Prostate gland (tissue), 2 donors: ENCODE measurements around the gene STYK1. TPM values are rescaled to one million over a fixed set of nuclear protein-coding genes. Genes with fewer than 3 reads are reported as not detected.
"Not testable (repeated sequence)": the region's sequence is repeated elsewhere in the genome, so short reads cannot be mapped to it uniquely, and the experiment has no call there.

ENCODE experiments used
- DNase-seq: peaks from one replicate; pipeline ENCODE4 v3.0.0-alpha.2; 2019; ENCODE audit warnings: low spot score
- H3K27ac ChIP-seq, 2 donors: fragments of 200-600 bp; sonication (generic); 2 replicates each; pipeline ENCODE4 v1.5.1; 2017 to 2019
- H3K27me3 ChIP-seq: fragments of 200-600 bp; sonication (generic); replicated peaks from 2 replicates; pipeline ENCODE4 v1.5.1; 2019; ENCODE audit not compliant: insufficient read depth
- H3K36me3 ChIP-seq, 2 donors: fragments of 200-600 bp; sonication (generic); 1 replicate in 1 of 2; 2 replicates in 1 of 2; pipeline versions ENCODE4 v1.5.1 to v1.8.1; 2017 to 2019
- H3K4me1 ChIP-seq: fragments of 200-600 bp; sonication (generic); replicated peaks from 2 replicates; pipeline ENCODE4 v1.5.1; 2019
- H3K4me3 ChIP-seq, 2 donors: fragments of 200-600 bp; sonication (generic); 2 replicates each; pipeline ENCODE4 v1.5.1; 2017 to 2019
- H3K9me3 ChIP-seq: fragments of 200-600 bp; sonication (generic); 2 replicates; pipeline ENCODE4 v1.5.1; 2017
- CTCF ChIP-seq, 4 experiments: fragments of 200-600 bp in 2 of 4; fragments of 450-650 bp in 2 of 4; sonication (generic) in 2 of 4; IDR thresholded peaks; 1 replicate in 3 of 4; 2 replicates in 1 of 4; pipeline ENCODE4 v1.5.1; 2016 to 2019; ENCODE audit warnings: antibody characterized with exemption in 4 of 4, mild to moderate bottlenecking in 2 of 4, moderate library complexity in 2 of 4
- POLR2A ChIP-seq: fragments of 450-650 bp; IDR thresholded peaks from one replicate; pipeline ENCODE4 v1.6.1; 2016; ENCODE audit warnings: antibody characterized with exemption, mild to moderate bottlenecking
- POLR2AphosphoS5 ChIP-seq: sonication (generic); formaldehyde crosslinking; IDR thresholded peaks from one replicate; pipeline ENCODE4 v1.6.1; 2017; ENCODE audit warnings: antibody characterized with exemption
- WGBS: methylation state at CpG from one replicate; pipeline ENCODE4 v1.1.5; 2018; 5-methylcytosine and 5-hydroxymethylcytosine counted together
- intact Hi-C: fragments of 100-400 bp; cut with DNase I; formaldehyde crosslinking; loops from one replicate; pipeline ENCODE4 v1.14.2; 2022
- total RNA-seq, 2 donors: library from RNA; depleted of rRNA; stranded (reverse); fragments of >200 nt; gene quantifications; one replicate each; pipeline ENCODE4 v1.1.0, GENCODE V29; 2016

STYK1 gene
- total RNA-seq, 2 donors from 2014 or later: 9.5 to 39.7 TPM

DNA sequence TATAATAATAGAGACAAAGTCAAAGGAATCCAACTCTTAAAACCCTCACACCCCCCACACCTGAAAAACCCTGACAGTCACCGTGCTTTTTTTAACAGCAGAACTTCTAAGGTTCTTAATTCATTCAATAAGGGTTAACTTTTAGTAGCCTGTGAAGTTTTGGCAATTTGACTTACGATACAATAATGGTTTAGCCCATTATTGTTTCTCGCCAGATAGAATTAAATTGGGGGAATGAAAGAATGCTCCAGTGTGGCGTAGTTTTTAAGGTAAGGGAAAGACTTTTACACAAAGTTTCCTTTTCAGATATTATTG is 59.8 kb downstream of the STYK1 start:
- intact Hi-C loops: loop anchor here (5.0 kb wide), 3 partner anchors 108 to 252 kb away; partner anchors contain the start of gene YBX3
- H3K27ac ChIP-seq: peak overlapping the region; percentile 78 to 88

GRCh38 chr12:10613349-10614055 is 60.4 kb downstream of the STYK1 start, which contains the start of gene MAGOHB:
TSS of gene MAGOHB (minus strand) at chr12:10613609. CDS start at chr12:10613532, 77 bp downstream.
- H3K27me3 ChIP-seq: no peaks in the 10 kb centered on the region
- peak within 1 kb of the TSS; percentile 47 to 71 for H3K4me3 ChIP-seq
- H3K9me3 ChIP-seq: no peaks in the 10 kb centered on the region
- intact Hi-C loops: loop anchor here (5.0 kb wide), 3 partner anchors 109 to 251 kb away; partner anchors contain the start of gene YBX3
- no peaks in the 10 kb centered on the region for H3K36me3 ChIP-seq
- TF ChIP-seq CTCF (IDR thresholded peaks at IDR 0.05) (peak in 2 of 4 experiments; percentile 32 to 36), POLR2AphosphoS5 (peak; percentile 99), POLR2A (peak; percentile 91)
- peak; percentile 91 for DNase-seq
- no peaks in the 10 kb centered on the region for H3K4me1 ChIP-seq
- under 1% methylated on average over 45 of the region's 45 CpGs for WGBS
- H3K27ac ChIP-seq: peak within 1 kb of the TSS; percentile 78 to 88

More for the DNA sequence above, 59.8 kb downstream of the STYK1 start:
- H3K9me3 ChIP-seq: no peaks in the 10 kb centered on the region
- H3K4me1 ChIP-seq: no peaks in the 10 kb centered on the region
- DNase-seq: no peak
- no peaks in the 10 kb centered on the region for H3K27me3 ChIP-seq
- WGBS: 19% methylated on average over 4 of the region's 4 CpGs
- TF ChIP-seq CTCF (IDR thresholded peaks at IDR 0.05) (no peak), POLR2AphosphoS5 (no peak), POLR2A (no peak)
- no peaks in the 10 kb centered on the region for H3K36me3 ChIP-seq
- peak overlapping the region; percentile 47 to 71 for H3K4me3 ChIP-seq

DNA sequence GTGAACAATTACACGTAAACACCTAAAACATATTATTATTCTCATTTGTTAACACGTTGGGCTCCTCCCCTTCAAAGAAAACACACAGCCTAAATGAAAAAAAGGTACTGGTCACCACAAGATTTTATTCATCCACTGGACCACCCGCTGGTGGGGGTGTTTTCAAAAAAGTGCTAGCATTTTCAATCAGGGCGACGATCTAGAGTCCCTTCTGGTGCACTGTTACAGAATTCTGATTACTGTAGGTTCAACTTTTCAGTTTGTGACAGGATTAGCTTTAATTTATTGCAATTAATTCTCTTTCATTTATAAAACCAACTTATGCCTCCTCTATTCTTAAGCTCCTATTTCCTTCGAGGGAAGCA is 60.9 kb downstream of the STYK1 start:
- no peak for TF ChIP-seq CTCF (IDR thresholded peaks at IDR 0.05)
- Histone ChIP-seq H3K4me3 (peak overlapping the region; percentile 47 to 71), H3K27me3 (no peaks in the 10 kb centered on the region), H3K27ac (peak overlapping the region; percentile 78 to 88), H3K9me3 (no peaks in the 10 kb centered on the region), H3K36me3 (no peaks in the 10 kb centered on the region), H3K4me1 (no peaks in the 10 kb centered on the region)
- no peak for DNase-seq
- WGBS: 1% methylated on average over 6 of the region's 6 CpGs
- intact Hi-C loops: loop anchor here (5.0 kb wide), 3 partner anchors 109 to 251 kb away; partner anchors contain the start of gene YBX3

- intact Hi-C loops: loop anchor here (5.0 kb wide), 3 partner anchors 110 to 250 kb away; partner anchors contain the start of gene YBX3
- H3K4me1 ChIP-seq: no peaks in the 10 kb centered on the region
- DNase-seq: no peak
- TF ChIP-seq CTCF (IDR thresholded peaks at IDR 0.05) (no peak), POLR2A (no peak), POLR2AphosphoS5 (no peak)
- peak overlapping the region in 1 of 2 donors; percentile 71 for H3K4me3 ChIP-seq
- no peaks in the 10 kb centered on the region for H3K36me3 ChIP-seq
- no peaks in the 10 kb centered on the region for H3K27me3 ChIP-seq
- H3K27ac ChIP-seq: no peak overlapping the region
- no peaks in the 10 kb centered on the region for H3K9me3 ChIP-seq
- WGBS: 56% methylated on average over 6 of the region's 6 CpGs
Measured at GRCh38 chr12:10612110-10612509, 61.7 kb downstream of the STYK1 start.

DNA sequence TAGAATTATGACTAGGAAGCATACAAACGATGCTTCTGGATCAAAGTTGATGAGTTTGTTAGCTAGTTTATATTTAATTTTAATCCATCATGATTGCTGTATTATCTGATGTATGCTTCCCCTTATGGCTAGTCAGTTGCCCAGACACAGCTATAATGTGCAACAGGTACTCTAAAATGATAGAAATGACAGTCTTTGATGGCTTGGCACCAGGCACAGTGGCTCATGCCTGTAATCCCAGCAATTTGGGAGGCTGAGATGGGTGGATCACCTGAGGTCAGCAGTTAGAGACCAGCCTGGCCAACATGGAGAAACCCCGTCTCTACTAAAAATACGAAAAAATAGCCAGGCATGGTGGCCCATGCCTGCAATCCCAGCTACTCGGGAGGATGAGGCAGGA is 62.6 kb downstream of the STYK1 start:
- DNase-seq, H3K36me3 ChIP-seq, H3K4me3 ChIP-seq, H3K9me3 ChIP-seq, H3K4me1 ChIP-seq, H3K27me3 ChIP-seq, H3K27ac ChIP-seq: not testable (repeated sequence)
- WGBS: 87% methylated on average over 4 of the region's 4 CpGs
- intact Hi-C loops: loop anchor here (5.0 kb wide), 3 partner anchors 111 to 249 kb away; partner anchors contain the start of gene YBX3
